ENCODE data around the gene CAMK4. TPM values are rescaled to one million over a fixed set of nuclear protein-coding genes. Genes with fewer than 3 reads are reported as not detected.

The CAMK4 gene
- total and polyA plus RNA-seq, 2 donors (not counting 3 experiments of a cell fraction or from before 2014, with no cell fraction given): 2.2 to 5.4 TPM

DNA sequence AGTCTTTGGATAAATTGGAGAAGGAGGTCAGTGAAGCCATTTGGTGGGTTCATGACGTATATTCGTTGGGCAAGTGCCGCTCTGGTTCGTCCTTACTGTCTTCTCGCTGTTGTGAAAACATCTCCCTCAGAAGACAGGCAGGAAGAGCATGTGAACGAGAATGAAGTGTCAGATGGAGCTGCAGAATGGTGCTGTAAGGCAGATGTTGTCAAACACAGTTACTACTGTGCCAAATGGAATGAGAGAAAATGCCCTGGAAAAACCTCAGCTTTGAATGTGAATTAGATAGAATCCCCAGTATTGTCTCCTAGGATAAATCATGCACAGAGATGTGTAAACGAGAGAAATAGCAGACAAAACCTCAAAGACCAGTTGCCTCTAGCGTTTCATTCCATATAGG is 121.5 kb downstream of the CAMK4 start:
- Histone ChIP-seq H3K4me1 (ENCODE audit: control insufficient read depth, extremely low read depth, insufficient read depth, low read length) (no peaks in the 10 kb centered on the region), H3K79me2 (ENCODE audit: control insufficient read depth, insufficient read depth, low read length) (no peaks in the 10 kb centered on the region), H3K27ac (ENCODE audit: insufficient read depth, low read depth, low read length) (no peak overlapping the region), H2AFZ (ENCODE audit: low read depth, low read length) (no peak overlapping the region), H4K20me1 (replicated peaks; ENCODE audit: control insufficient read depth, extremely low read depth, insufficient read depth, low read length) (no peaks in the 10 kb centered on the region), H3K27me3 (ENCODE audit: control insufficient read depth in 2 of 2, insufficient read depth in 2 of 2, low read length in 2 of 2) (no peaks in the 10 kb centered on the region), H3K9me3 (replicated peaks; ENCODE audit: control insufficient read depth, insufficient read depth, low read length) (no peaks in the 10 kb centered on the region), H3K4me3 (replicated peaks in 1 of 3; ENCODE audit: insufficient read depth in 1 of 3, low read depth in 1 of 3, low read length in 3 of 3) (no peak overlapping the region), H3K36me3 (ENCODE audit: control insufficient read depth in 2 of 2, extremely low read depth in 1 of 2, insufficient read depth in 2 of 2, low read length in 2 of 2) (no peaks in the 10 kb centered on the region), H3K9me1 (replicated peaks; ENCODE audit: control insufficient read depth, extremely low read depth, insufficient read depth, low read length) (no peaks in the 10 kb centered on the region), H3K9ac (replicated peaks; ENCODE audit: extremely low read depth, insufficient read depth, low read length) (no peak overlapping the region), H3K4me2 (ENCODE audit: insufficient read depth, low read length) (no peak overlapping the region)
- ChIA-PET POLR2A (no interaction called here), CTCF (interaction anchor here (0.7 kb wide), 2 partner anchors 11 to 52 kb away, joined by 3 to 4 read pairs; no protein-coding TSS in a partner anchor)
- intact Hi-C loops (cut with micrococcal nuclease) (no loop called here), dilution Hi-C loops (cut with MboI; ENCODE audit: extremely low pct_ligation_motif_present, low sequenced_read_pairs) (no loop called here)
- FAIRE-seq (no peak), DNase-seq (ENCODE audit: low read depth, low spot score) (no peak)
- TF ChIP-seq GATA2 (IDR thresholded peaks at IDR 0.05; ENCODE audit: insufficient read depth, insufficient read length, low read depth, low read length): no peak
- TF ChIP-seq, protein P1, sequence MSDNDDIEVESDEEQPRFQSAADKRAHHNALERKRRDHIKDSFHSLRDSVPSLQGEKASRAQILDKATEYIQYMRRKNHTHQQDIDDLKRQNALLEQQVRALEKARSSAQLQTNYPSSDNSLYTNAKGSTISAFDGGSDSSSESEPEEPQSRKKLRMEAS (IDR thresholded peaks at IDR 0.05; ENCODE audit: insufficient read depth, insufficient read length): no peak
- TF ChIP-seq POLR2AphosphoS5 (IDR thresholded peaks at IDR 0.05; ENCODE audit: insufficient read depth, low read depth, low read length): no peak
- TF ChIP-seq EZH2 (IDR thresholded peaks at IDR 0.05; ENCODE audit: borderline replicate concordance, low read depth, low read length, severe bottlenecking): no peak
- no peak for TF ChIP-seq JUN (IDR thresholded peaks at IDR 0.05; ENCODE audit: borderline replicate concordance, insufficient read depth, insufficient read length, low read depth)
- no TSS peak for BruUV-seq (replicated peaks)

DNA sequence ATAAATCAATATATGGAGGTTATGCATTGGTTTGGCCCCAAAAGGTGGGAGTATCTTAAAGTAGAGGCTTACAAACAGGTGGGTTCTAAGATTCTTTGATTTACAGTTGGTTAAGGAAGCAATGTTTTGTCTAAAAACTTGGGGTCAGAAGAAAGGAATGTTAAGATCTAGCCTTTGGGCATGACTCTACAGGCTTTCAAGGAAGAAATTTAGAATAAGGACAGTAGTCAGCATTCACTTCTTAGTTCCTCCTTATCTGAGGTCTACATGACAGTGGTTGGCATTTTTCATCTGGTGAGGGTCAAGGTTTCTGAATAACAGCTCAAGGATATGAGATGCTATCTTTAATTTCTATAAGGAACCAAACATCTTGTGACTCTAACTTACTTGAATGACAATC is 122.8 kb downstream of the CAMK4 start:
- H3K9me3 ChIP-seq (replicated peaks; ENCODE audit: control insufficient read depth, insufficient read depth, low read length): no peaks in the 10 kb centered on the region
- no peak overlapping the region for H3K27ac ChIP-seq (ENCODE audit: insufficient read depth, low read depth, low read length)
- no peak for DNase-seq (ENCODE audit: low read depth, low spot score)
- H3K9ac ChIP-seq (replicated peaks; ENCODE audit: extremely low read depth, insufficient read depth, low read length): no peak overlapping the region
- H4K20me1 ChIP-seq (replicated peaks; ENCODE audit: control insufficient read depth, extremely low read depth, insufficient read depth, low read length): no peaks in the 10 kb centered on the region
- H3K27me3 ChIP-seq (ENCODE audit: control insufficient read depth in 2 of 2, insufficient read depth in 2 of 2, low read length in 2 of 2): no peaks in the 10 kb centered on the region
- POLR2A ChIA-PET: no interaction called here
- dilution Hi-C loops (cut with MboI; ENCODE audit: extremely low pct_ligation_motif_present, low sequenced_read_pairs) (no loop called here), intact Hi-C loops (cut with micrococcal nuclease) (no loop called here)
- BruUV-seq (replicated peaks): no TSS peak
- CTCF ChIA-PET: no interaction called here
- no peak overlapping the region for H3K4me2 ChIP-seq (ENCODE audit: insufficient read depth, low read length)
- no peak for TF ChIP-seq FOS (IDR thresholded peaks at IDR 0.05; ENCODE audit: borderline replicate concordance, insufficient read depth, low read length)
- no peak for TF ChIP-seq JUN (IDR thresholded peaks at IDR 0.05; ENCODE audit: borderline replicate concordance, insufficient read depth, insufficient read length, low read depth)
- no peak overlapping the region for H3K4me3 ChIP-seq (replicated peaks in 1 of 3; ENCODE audit: insufficient read depth in 1 of 3, low read depth in 1 of 3, low read length in 3 of 3)
- no peak for FAIRE-seq
- no peaks in the 10 kb centered on the region for H3K9me1 ChIP-seq (replicated peaks; ENCODE audit: control insufficient read depth, extremely low read depth, insufficient read depth, low read length)
- H3K79me2 ChIP-seq (ENCODE audit: control insufficient read depth, insufficient read depth, low read length): no peaks in the 10 kb centered on the region
- H3K4me1 ChIP-seq (ENCODE audit: control insufficient read depth, extremely low read depth, insufficient read depth, low read length): no peaks in the 10 kb centered on the region
- H2AFZ ChIP-seq (ENCODE audit: low read depth, low read length): no peak overlapping the region
- H3K36me3 ChIP-seq (ENCODE audit: control insufficient read depth in 2 of 2, extremely low read depth in 1 of 2, insufficient read depth in 2 of 2, low read length in 2 of 2): no peaks in the 10 kb centered on the region
